Suppressor macrophage treated with lipopolysaccharide for 4 hours (primary cell): ENCODE data around the gene CLTA.

Experiments
- DNase-seq: peaks from one replicate; pipeline ENCODE4 v3.0.0-alpha.2; 2020

CLTA gene

GRCh38 chr9:36248061-36248460 is 57.3 kb downstream of the CLTA start:
- peak; percentile 58 for DNase-seq

GRCh38 chr9:36249189-36249588 is 58.5 kb downstream of the CLTA start:
- peak; percentile 67 for DNase-seq

GRCh38 chr9:36250079-36250478 is 59.4 kb downstream of the CLTA start:
- no peak for DNase-seq

DNA sequence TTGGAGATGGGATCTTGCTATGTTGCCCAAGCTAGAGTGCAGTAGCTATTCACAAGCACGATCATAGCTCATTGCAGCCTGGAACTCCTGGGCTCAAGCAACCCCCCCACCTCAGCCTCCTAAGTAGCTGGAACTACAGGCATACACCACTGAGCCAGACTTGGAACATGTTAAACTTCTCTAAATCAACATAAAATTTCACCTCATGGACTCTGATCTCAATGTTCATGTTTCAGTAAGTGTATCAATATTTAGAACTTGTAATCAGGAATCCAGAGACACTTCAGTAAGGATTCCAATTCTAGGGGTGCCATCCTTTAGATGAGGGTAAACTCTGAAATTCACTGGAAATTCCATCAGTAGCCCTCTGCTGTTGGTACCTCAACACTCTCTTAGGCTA is 60.7 kb downstream of the CLTA start:
- DNase-seq = no peak

DNA sequence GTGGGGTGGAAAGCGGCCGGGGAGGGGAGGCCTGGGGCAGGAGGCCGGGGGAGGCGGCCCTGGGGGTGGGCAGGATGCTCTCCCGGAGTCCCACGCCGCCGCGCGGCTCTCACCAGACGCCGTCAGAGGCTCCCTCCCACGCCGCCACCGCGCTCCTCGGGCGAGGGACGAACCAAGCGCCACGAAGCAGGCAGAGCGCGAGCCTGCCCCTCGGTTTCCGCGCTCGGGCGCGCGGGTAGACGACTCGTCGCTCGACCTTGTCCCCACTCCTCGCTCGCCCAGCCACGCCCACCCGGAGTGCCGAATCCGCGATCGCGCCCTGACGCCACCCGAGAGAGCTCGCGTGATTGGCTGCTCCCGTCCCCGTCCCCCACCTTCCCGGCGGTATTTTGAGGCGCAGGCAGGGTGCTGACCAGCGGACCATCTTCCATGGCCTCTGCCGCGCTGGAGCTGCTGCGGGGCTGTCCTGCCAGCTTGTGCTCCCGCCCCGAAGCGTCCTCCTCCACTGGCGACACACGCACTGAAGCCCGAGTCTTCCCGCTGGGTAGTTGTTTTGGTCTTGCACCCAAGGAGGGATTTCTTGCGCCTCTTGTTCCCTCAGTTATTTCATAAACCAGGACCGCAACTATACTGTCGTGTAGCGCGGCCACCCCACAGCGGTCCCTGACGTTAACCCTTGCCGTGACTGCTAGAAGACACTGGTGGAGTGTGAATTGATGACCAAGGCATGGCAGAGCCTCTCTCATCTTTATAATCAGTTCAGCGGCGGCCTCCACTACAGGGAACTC is 67.7 kb downstream of the CLTA start, which contains the start of gene GNE:
TSS of gene GNE (minus strand) at position 241 of the 788 bp plus-strand sequence. CDS start 9,093 bp downstream, outside the sequence.
- DNase-seq = peak; percentile 97

DNA sequence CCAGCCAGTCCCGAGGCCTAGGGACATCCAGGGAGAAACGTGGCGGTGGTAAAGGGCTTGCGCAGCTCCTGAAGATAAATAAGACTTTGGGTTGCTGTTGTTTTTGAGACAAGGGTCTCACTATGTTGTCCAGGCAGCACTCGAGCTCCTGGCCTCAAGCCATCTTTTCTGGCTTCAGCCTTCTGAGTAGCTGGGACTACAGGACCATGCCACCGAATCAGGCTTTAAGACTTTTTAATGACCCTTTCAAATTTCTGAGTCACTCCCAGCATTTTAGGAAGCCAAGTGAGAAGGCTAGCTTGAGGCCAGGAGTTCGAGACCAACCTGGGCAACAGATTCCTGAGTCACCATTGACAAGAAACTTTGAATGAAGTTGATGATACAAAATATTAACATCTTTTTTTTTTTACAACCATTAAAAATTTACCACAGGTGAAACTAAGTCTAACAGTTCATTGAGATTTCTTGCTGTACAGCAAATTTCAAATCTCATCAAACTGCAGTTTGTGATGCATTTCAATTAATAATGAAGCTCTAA is 68.3 kb downstream of the CLTA start:
- no peak for DNase-seq
